ENCODE measurements around the gene ANKRD30A. TPM values are rescaled to one million over a fixed set of nuclear protein-coding genes. Genes with fewer than 3 reads are reported as not detected.

ANKRD30A gene
- total RNA-seq, 5 donors from 2014 or later (not counting 1 experiment from before 2014, with no cell fraction given) = not detected

- no CpG with 5 or more reads among the region's 1 CpG for WGBS (ENCODE audit: insufficient coverage)
- no peak for ATAC-seq (replicated peaks in 1 of 4)
- H3K27me3 Mint-ChIP-seq = no peaks in the 10 kb centered on the region
Observed at GRCh38 chr10:37220866-37221265, 95.5 kb downstream of the ANKRD30A start.

GRCh38 chr10:37222046-37222445 is 96.6 kb downstream of the ANKRD30A start:
- WGBS (ENCODE audit: insufficient coverage) = no CpG with 5 or more reads among the region's 2 CpGs
- peaks cover 4 to 16% (median 12%) of the 10 kb centered on the region in 3 donors for H3K9me3 Mint-ChIP-seq
- no peaks in the 10 kb centered on the region for H3K27me3 Mint-ChIP-seq
- ChIA-PET CTCF (no interaction called here), POLR2A (no interaction called here)
- Histone ChIP-seq H3K4me3 (ENCODE audit: control insufficient read depth in 1 of 2, extremely low read depth in 1 of 2, low read length in 1 of 2) (no peak overlapping the region), H3K27me3 (replicated peaks in 1 of 2; ENCODE audit: control insufficient read depth in 2 of 2, extremely low read depth in 1 of 2, insufficient read depth in 2 of 2, low read length in 1 of 2) (no peaks in the 10 kb centered on the region), H3K9me3 (no peaks in the 10 kb centered on the region), H3K36me3 (ENCODE audit: control insufficient read depth in 2 of 2, extremely low read depth in 1 of 2, insufficient read depth in 1 of 2, low read length in 1 of 2) (no peaks in the 10 kb centered on the region), H3K4me1 (ENCODE audit: control insufficient read depth in 1 of 2, extremely low read depth in 1 of 2, insufficient read depth in 2 of 2, low read length in 2 of 2) (no peaks in the 10 kb centered on the region), H3K27ac (ENCODE audit: low read length) (no peak overlapping the region)
- H3K27ac Mint-ChIP-seq = no peak overlapping the region
- DNase-seq = no peak
- H3K4me1 Mint-ChIP-seq = no peaks in the 10 kb centered on the region
- no peak overlapping the region for H3K4me3 Mint-ChIP-seq
- no peak for ATAC-seq (replicated peaks in 1 of 4)
- no peaks in the 10 kb centered on the region for H3K36me3 Mint-ChIP-seq

More at GRCh38 chr10:37220866-37221265, 95.5 kb downstream of the ANKRD30A start:
- Mint-ChIP-seq H3K4me1 (no peaks in the 10 kb centered on the region), H3K27ac (no peak overlapping the region), H3K9me3 (peaks cover 4 to 19% (median 12%) of the 10 kb centered on the region in 3 donors), H3K4me3 (no peak overlapping the region), H3K36me3 (no peaks in the 10 kb centered on the region)
- Histone ChIP-seq H3K36me3 (ENCODE audit: control insufficient read depth in 2 of 2, extremely low read depth in 1 of 2, insufficient read depth in 1 of 2, low read length in 1 of 2) (no peaks in the 10 kb centered on the region), H3K9me3 (no peaks in the 10 kb centered on the region), H3K4me1 (ENCODE audit: control insufficient read depth in 1 of 2, extremely low read depth in 1 of 2, insufficient read depth in 2 of 2, low read length in 2 of 2) (no peaks in the 10 kb centered on the region), H3K4me3 (ENCODE audit: control insufficient read depth in 1 of 2, extremely low read depth in 1 of 2, low read length in 1 of 2) (no peak overlapping the region), H3K27me3 (replicated peaks in 1 of 2; ENCODE audit: control insufficient read depth in 2 of 2, extremely low read depth in 1 of 2, insufficient read depth in 2 of 2, low read length in 1 of 2) (no peaks in the 10 kb centered on the region), H3K27ac (ENCODE audit: low read length) (no peak overlapping the region)
- ChIA-PET POLR2A (no interaction called here), CTCF (no interaction called here)
- no peak for DNase-seq

GRCh38 chr10:37225163-37225562 is 99.8 kb downstream of the ANKRD30A start:
- H3K4me3 Mint-ChIP-seq = no peak overlapping the region
- no CpG with 5 or more reads among the region's 2 CpGs for WGBS (ENCODE audit: insufficient coverage)
- H3K4me1 ChIP-seq (ENCODE audit: control insufficient read depth in 1 of 2, extremely low read depth in 1 of 2, insufficient read depth in 2 of 2, low read length in 2 of 2) = no peaks in the 10 kb centered on the region
- no peaks in the 10 kb centered on the region for H3K27me3 ChIP-seq (replicated peaks in 1 of 2; ENCODE audit: control insufficient read depth in 2 of 2, extremely low read depth in 1 of 2, insufficient read depth in 2 of 2, low read length in 1 of 2)
- POLR2A ChIA-PET = no interaction called here
- H3K9me3 Mint-ChIP-seq = peaks cover 7 to 8% (median 7%) of the 10 kb centered on the region in 3 donors
- H3K4me3 ChIP-seq (ENCODE audit: control insufficient read depth in 1 of 2, extremely low read depth in 1 of 2, low read length in 1 of 2) = no peak overlapping the region
- peaks cover 2% of the 10 kb centered on the region for H3K9me3 ChIP-seq
- no peak for ATAC-seq (replicated peaks in 1 of 4)
- no peaks in the 10 kb centered on the region for H3K4me1 Mint-ChIP-seq
- H3K36me3 ChIP-seq (ENCODE audit: control insufficient read depth in 2 of 2, extremely low read depth in 1 of 2, insufficient read depth in 1 of 2, low read length in 1 of 2) = no peaks in the 10 kb centered on the region
- CTCF ChIA-PET = no interaction called here
- no peaks in the 10 kb centered on the region for H3K36me3 Mint-ChIP-seq
- no peaks in the 10 kb centered on the region for H3K27me3 Mint-ChIP-seq
- no peak for DNase-seq
- H3K27ac Mint-ChIP-seq = no peak overlapping the region
- no peak overlapping the region for H3K27ac ChIP-seq (ENCODE audit: low read length)

DNA sequence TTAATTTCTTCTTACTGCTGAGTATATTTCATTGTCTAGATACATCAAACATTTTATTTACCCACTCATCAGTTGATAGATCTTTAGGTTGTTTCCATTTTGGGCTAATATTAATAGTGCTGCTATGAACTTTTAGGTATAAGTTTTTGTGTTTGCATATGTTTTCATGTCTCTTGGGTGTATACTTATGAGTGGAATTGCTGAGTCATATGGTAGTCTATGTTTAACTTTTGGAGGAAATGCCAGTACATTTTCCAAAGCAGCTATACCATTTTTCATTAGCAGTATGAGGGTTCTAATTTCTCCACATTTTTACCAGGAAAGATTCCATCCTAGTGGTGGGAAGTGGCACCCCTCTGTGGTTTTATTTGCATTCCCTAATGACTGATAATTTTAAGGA is 101.1 kb downstream of the ANKRD30A start:
- Histone ChIP-seq H3K36me3 (ENCODE audit: control insufficient read depth in 2 of 2, extremely low read depth in 1 of 2, insufficient read depth in 1 of 2, low read length in 1 of 2) (no peaks in the 10 kb centered on the region), H3K27me3 (replicated peaks in 1 of 2; ENCODE audit: control insufficient read depth in 2 of 2, extremely low read depth in 1 of 2, insufficient read depth in 2 of 2, low read length in 1 of 2) (no peaks in the 10 kb centered on the region), H3K4me1 (ENCODE audit: control insufficient read depth in 1 of 2, extremely low read depth in 1 of 2, insufficient read depth in 2 of 2, low read length in 2 of 2) (no peaks in the 10 kb centered on the region), H3K27ac (ENCODE audit: low read length) (no peak overlapping the region), H3K9me3 (peaks cover 3% of the 10 kb centered on the region), H3K4me3 (ENCODE audit: control insufficient read depth in 1 of 2, extremely low read depth in 1 of 2, low read length in 1 of 2) (no peak overlapping the region)
- ATAC-seq (replicated peaks in 1 of 4) (no peak), DNase-seq (no peak)
- H3K4me3 Mint-ChIP-seq = no peak overlapping the region
- ChIA-PET POLR2A (no interaction called here), CTCF (no interaction called here)
- no peaks in the 10 kb centered on the region for H3K36me3 Mint-ChIP-seq
- no peaks in the 10 kb centered on the region for H3K4me1 Mint-ChIP-seq
- no peaks in the 10 kb centered on the region for H3K27me3 Mint-ChIP-seq
- H3K27ac Mint-ChIP-seq = no peak overlapping the region
- peaks cover 3 to 7% (median 4%) of the 10 kb centered on the region in 3 donors for H3K9me3 Mint-ChIP-seq

GRCh38 chr10:37234692-37235091 is 109.3 kb downstream of the ANKRD30A start:
- ChIA-PET POLR2A (no interaction called here), CTCF (no interaction called here)
- H3K36me3 Mint-ChIP-seq = no peaks in the 10 kb centered on the region
- no CpG with 5 or more reads among the region's 3 CpGs for WGBS (ENCODE audit: insufficient coverage)
- Histone ChIP-seq H3K27ac (ENCODE audit: low read length) (no peak overlapping the region), H3K4me1 (ENCODE audit: control insufficient read depth in 1 of 2, extremely low read depth in 1 of 2, insufficient read depth in 2 of 2, low read length in 2 of 2) (no peaks in the 10 kb centered on the region), H3K36me3 (ENCODE audit: control insufficient read depth in 2 of 2, extremely low read depth in 1 of 2, insufficient read depth in 1 of 2, low read length in 1 of 2) (no peaks in the 10 kb centered on the region), H3K27me3 (replicated peaks in 1 of 2; ENCODE audit: control insufficient read depth in 2 of 2, extremely low read depth in 1 of 2, insufficient read depth in 2 of 2, low read length in 1 of 2) (no peaks in the 10 kb centered on the region), H3K9me3 (peaks cover 5% of the 10 kb centered on the region), H3K4me3 (ENCODE audit: control insufficient read depth in 1 of 2, extremely low read depth in 1 of 2, low read length in 1 of 2) (no peak overlapping the region)
- H3K27ac Mint-ChIP-seq = no peak overlapping the region
- no peak for ATAC-seq (replicated peaks in 1 of 4)
- DNase-seq = no peak
- peaks cover 0 to 14% (median 12%) of the 10 kb centered on the region in 3 donors for H3K9me3 Mint-ChIP-seq
- H3K27me3 Mint-ChIP-seq = no peaks in the 10 kb centered on the region
- H3K4me3 Mint-ChIP-seq = no peak overlapping the region
- no peaks in the 10 kb centered on the region for H3K4me1 Mint-ChIP-seq

- peaks cover 0 to 18% (median 17%) of the 10 kb centered on the region in 3 donors for H3K9me3 Mint-ChIP-seq
- WGBS (ENCODE audit: insufficient coverage) = no CpG with 5 or more reads among the region's 2 CpGs
Observed at GRCh38 chr10:37236093-37236492, 110.7 kb downstream of the ANKRD30A start.

GRCh38 chr10:37240223-37240622 is 114.8 kb downstream of the ANKRD30A start:
- Mint-ChIP-seq H3K27me3 (no peaks in the 10 kb centered on the region), H3K4me1 (no peaks in the 10 kb centered on the region), H3K27ac (no peak overlapping the region), H3K4me3 (no peak overlapping the region), H3K9me3 (peaks cover 8 to 20% (median 19%) of the 10 kb centered on the region in 3 donors), H3K36me3 (no peaks in the 10 kb centered on the region)
- ChIA-PET POLR2A (no interaction called here), CTCF (interaction anchor here in 1 of 2 donors (0.6 kb wide), 1 partner anchor 1538 kb away, joined by 6 read pairs; no protein-coding TSS in a partner anchor)
- Histone ChIP-seq H3K27ac (ENCODE audit: low read length) (no peak overlapping the region), H3K4me1 (ENCODE audit: control insufficient read depth in 1 of 2, extremely low read depth in 1 of 2, insufficient read depth in 2 of 2, low read length in 2 of 2) (no peaks in the 10 kb centered on the region), H3K36me3 (ENCODE audit: control insufficient read depth in 2 of 2, extremely low read depth in 1 of 2, insufficient read depth in 1 of 2, low read length in 1 of 2) (no peaks in the 10 kb centered on the region), H3K27me3 (replicated peaks in 1 of 2; ENCODE audit: control insufficient read depth in 2 of 2, extremely low read depth in 1 of 2, insufficient read depth in 2 of 2, low read length in 1 of 2) (no peaks in the 10 kb centered on the region), H3K9me3 (peaks cover 3% of the 10 kb centered on the region), H3K4me3 (ENCODE audit: control insufficient read depth in 1 of 2, extremely low read depth in 1 of 2, low read length in 1 of 2) (no peak overlapping the region)
- ATAC-seq (replicated peaks in 1 of 4) = no peak
- DNase-seq = no peak
- no CpG with 5 or more reads among the region's 2 CpGs for WGBS (ENCODE audit: insufficient coverage)

More at GRCh38 chr10:37236093-37236492, 110.7 kb downstream of the ANKRD30A start:
- ChIA-PET CTCF (no interaction called here), POLR2A (no interaction called here)
- Mint-ChIP-seq H3K27me3 (no peaks in the 10 kb centered on the region), H3K36me3 (no peaks in the 10 kb centered on the region), H3K4me1 (no peaks in the 10 kb centered on the region), H3K27ac (no peak overlapping the region), H3K4me3 (no peak overlapping the region)
- ATAC-seq (replicated peaks in 1 of 4) = no peak
- Histone ChIP-seq H3K4me1 (ENCODE audit: control insufficient read depth in 1 of 2, extremely low read depth in 1 of 2, insufficient read depth in 2 of 2, low read length in 2 of 2) (no peaks in the 10 kb centered on the region), H3K36me3 (ENCODE audit: control insufficient read depth in 2 of 2, extremely low read depth in 1 of 2, insufficient read depth in 1 of 2, low read length in 1 of 2) (no peaks in the 10 kb centered on the region), H3K27me3 (replicated peaks in 1 of 2; ENCODE audit: control insufficient read depth in 2 of 2, extremely low read depth in 1 of 2, insufficient read depth in 2 of 2, low read length in 1 of 2) (no peaks in the 10 kb centered on the region), H3K27ac (ENCODE audit: low read length) (no peak overlapping the region), H3K9me3 (peaks cover 2% of the 10 kb centered on the region), H3K4me3 (ENCODE audit: control insufficient read depth in 1 of 2, extremely low read depth in 1 of 2, low read length in 1 of 2) (no peak overlapping the region)
- DNase-seq = no peak
